Measurements from ENCODE around the gene UROC1. TPM values are rescaled to one million over a fixed set of nuclear protein-coding genes. Genes with fewer than 3 reads are reported as not detected.

Gene UROC1
- total and polyA plus RNA-seq, 2 of the 13 experiments (the other 11 are each of a cell fraction or from before 2014, with no cell fraction given) = 0.71 to 1.3 TPM

GRCh38 chr3:126475413-126476114 lies 42.0 kb downstream of the UROC1 start, which contains the start of gene ZXDC (continued):
- TF ChIP-seq, protein P1, sequence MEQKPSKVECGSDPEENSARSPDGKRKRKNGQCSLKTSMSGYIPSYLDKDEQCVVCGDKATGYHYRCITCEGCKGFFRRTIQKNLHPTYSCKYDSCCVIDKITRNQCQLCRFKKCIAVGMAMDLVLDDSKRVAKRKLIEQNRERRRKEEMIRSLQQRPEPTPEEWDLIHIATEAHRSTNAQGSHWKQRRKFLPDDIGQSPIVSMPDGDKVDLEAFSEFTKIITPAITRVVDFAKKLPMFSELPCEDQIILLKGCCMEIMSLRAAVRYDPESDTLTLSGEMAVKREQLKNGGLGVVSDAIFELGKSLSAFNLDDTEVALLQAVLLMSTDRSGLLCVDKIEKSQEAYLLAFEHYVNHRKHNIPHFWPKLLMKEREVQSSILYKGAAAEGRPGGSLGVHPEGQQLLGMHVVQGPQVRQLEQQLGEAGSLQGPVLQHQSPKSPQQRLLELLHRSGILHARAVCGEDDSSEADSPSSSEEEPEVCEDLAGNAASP (CRISPR knock-in tag; IDR thresholded peaks at IDR 0.05; ENCODE audit: borderline replicate concordance) = no peak
- TF ChIP-seq ZMAT5 (CRISPR knock-in tag; IDR thresholded peaks at IDR 0.05; ENCODE audit: borderline replicate concordance, low read depth) = no peak
- no peak for TF ChIP-seq IKZF1 (IDR thresholded peaks at IDR 0.05)
- TF ChIP-seq KDM2A (CRISPR knock-in tag; IDR thresholded peaks at IDR 0.05; ENCODE audit: borderline replicate concordance, low read depth) = no peak
- no peak for TF ChIP-seq TOPORS (CRISPR knock-in tag; IDR thresholded peaks at IDR 0.05)
- peak; percentile 14; the same call in 1 of the 3 replicates for TF ChIP-seq MXI1 (IDR thresholded peaks at IDR 0.05; ENCODE audit: borderline replicate concordance, low read depth, low read length)
- TF ChIP-seq NR3C1 (CRISPR knock-in tag; IDR thresholded peaks at IDR 0.05) = no peak
- TF ChIP-seq BRCA1 (CRISPR knock-in tag; IDR thresholded peaks at IDR 0.05) = 0 out of 2 replicates have a peak, but pooled peaks have one; percentile 20
- TF ChIP-seq POLR2A (IDR thresholded peaks at IDR 0.05; ENCODE audit: insufficient read depth in 1 of 2, low read depth in 2 of 2, low read length in 2 of 2) = peak in 1 of 2 experiments; percentile 58; a peak in 2 of 4 replicates
- TF ChIP-seq IKZF5 (CRISPR knock-in tag; IDR thresholded peaks at IDR 0.05) = 0 out of 2 replicates have a peak, but pooled peaks have one; percentile 4
- TF ChIP-seq, protein P2, sequence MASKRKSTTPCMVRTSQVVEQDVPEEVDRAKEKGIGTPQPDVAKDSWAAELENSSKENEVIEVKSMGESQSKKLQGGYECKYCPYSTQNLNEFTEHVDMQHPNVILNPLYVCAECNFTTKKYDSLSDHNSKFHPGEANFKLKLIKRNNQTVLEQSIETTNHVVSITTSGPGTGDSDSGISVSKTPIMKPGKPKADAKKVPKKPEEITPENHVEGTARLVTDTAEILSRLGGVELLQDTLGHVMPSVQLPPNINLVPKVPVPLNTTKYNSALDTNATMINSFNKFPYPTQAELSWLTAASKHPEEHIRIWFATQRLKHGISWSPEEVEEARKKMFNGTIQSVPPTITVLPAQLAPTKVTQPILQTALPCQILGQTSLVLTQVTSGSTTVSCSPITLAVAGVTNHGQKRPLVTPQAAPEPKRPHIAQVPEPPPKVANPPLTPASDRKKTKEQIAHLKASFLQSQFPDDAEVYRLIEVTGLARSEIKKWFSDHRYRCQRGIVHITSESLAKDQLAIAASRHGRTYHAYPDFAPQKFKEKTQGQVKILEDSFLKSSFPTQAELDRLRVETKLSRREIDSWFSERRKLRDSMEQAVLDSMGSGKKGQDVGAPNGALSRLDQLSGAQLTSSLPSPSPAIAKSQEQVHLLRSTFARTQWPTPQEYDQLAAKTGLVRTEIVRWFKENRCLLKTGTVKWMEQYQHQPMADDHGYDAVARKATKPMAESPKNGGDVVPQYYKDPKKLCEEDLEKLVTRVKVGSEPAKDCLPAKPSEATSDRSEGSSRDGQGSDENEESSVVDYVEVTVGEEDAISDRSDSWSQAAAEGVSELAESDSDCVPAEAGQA (IDR thresholded peaks at IDR 0.05; ENCODE audit: low read depth) = no peak
- TF ChIP-seq, protein P2 (CRISPR knock-in tag; IDR thresholded peaks at IDR 0.05; ENCODE audit: borderline replicate concordance) = no peak
- 0 out of 2 replicates have a peak, but pooled peaks have one; percentile 65 for TF ChIP-seq ZNF674 (CRISPR knock-in tag; IDR thresholded peaks at IDR 0.05; ENCODE audit: low read depth)
